OCI-LY7 (cell line): ENCODE measurements around the gene PPARG. TPM values are rescaled to one million over a fixed set of nuclear protein-coding genes. Genes with fewer than 3 reads are reported as not detected.

Source experiments
- BruUV-seq: library from RNA; stranded (reverse); fragments of 400-500 nt; replicated peaks from 2 replicates; lab custom pipeline; 2021; lab: Mats Ljungman, UMichigan
- CTCF ChIA-PET: fragments of 300-600 bp; sonication (Branson Sonifier 250); formaldehyde crosslinking; loops from one replicate; lab custom pipeline; 2022; ENCODE audit warnings: antibody characterized with exemption; ENCODE audit not compliant: unreplicated experiment; lab: Charles Lee
- POLR2A ChIA-PET: fragments of 300-600 bp; sonication (Branson Sonifier 250); formaldehyde crosslinking; loops from one replicate; lab custom pipeline; 2022; ENCODE audit warnings: antibody characterized with exemption; lab: Charles Lee
- DNase-seq: peaks from one replicate; pipeline ENCODE4 v3.0.0-alpha.2; 2015; ENCODE audit warnings: low spot score
- H2AFZ ChIP-seq: fragments of 200-600 bp; sonication (generic), shearing (Covaris generic); 2 replicates; pipeline ENCODE4 v1.6.1; 2014; ENCODE audit warnings: mild to moderate bottlenecking, antibody characterized with exemption, low read length, moderate library complexity
- H3K27ac ChIP-seq: fragments of 200-600 bp; sonication (generic); 2 replicates; pipeline ENCODE4 v1.5.1; 2014; ENCODE audit warnings: mixed run types, low read depth, mild to moderate bottlenecking, moderate library complexity, low read length, inconsistent platforms; ENCODE audit not compliant: poor library complexity, severe bottlenecking
- H3K36me3 ChIP-seq: fragments of 200-600 bp; sonication (generic); 2 replicates; pipeline ENCODE4 v1.6.1; 2014; ENCODE audit warnings: mild to moderate bottlenecking, antibody characterized with exemption, low read length, moderate library complexity, mixed read lengths; ENCODE audit not compliant: insufficient read depth
- H3K4me1 ChIP-seq: fragments of 200-600 bp; sonication (generic); 2 replicates; pipeline ENCODE4 v1.5.1; 2014; ENCODE audit warnings: mild to moderate bottlenecking, low read length; ENCODE audit not compliant: insufficient read depth, poor library complexity, severe bottlenecking
- H3K4me2 ChIP-seq: fragments of 200-600 bp; sonication (generic); 2 replicates; pipeline ENCODE4 v1.6.1; 2014; ENCODE audit warnings: mild to moderate bottlenecking, low read length
- H3K4me3 ChIP-seq: fragments of 200-600 bp; sonication (generic); 2 replicates; pipeline ENCODE4 v1.5.1; 2014; ENCODE audit warnings: mild to moderate bottlenecking, low read depth, low read length; ENCODE audit not compliant: poor library complexity, severe bottlenecking
- H3K79me2 ChIP-seq: fragments of 200-600 bp; sonication (generic); 2 replicates; pipeline ENCODE4 v1.6.1; 2016; ENCODE audit warnings: low read depth, mild to moderate bottlenecking, low read length, moderate library complexity, mixed read lengths; ENCODE audit not compliant: insufficient read depth
- H3K9me2 ChIP-seq: fragments of 200-600 bp; sonication (generic); 2 replicates; pipeline ENCODE4 v1.6.1; 2016; ENCODE audit warnings: mild to moderate bottlenecking, low read length, mixed read lengths; ENCODE audit not compliant: insufficient read depth
- H3K9me3 ChIP-seq: fragments of 200-600 bp; sonication (generic); 2 replicates; pipeline ENCODE4 v1.6.1; 2014; ENCODE audit warnings: mild to moderate bottlenecking, mixed run types, low read length, mixed read lengths
- H4K20me1 ChIP-seq: fragments of 200-600 bp; sonication (generic); 2 replicates; pipeline ENCODE4 v1.6.1; 2014; ENCODE audit warnings: mild to moderate bottlenecking, antibody characterized with exemption, low read length, moderate library complexity, mixed read lengths; ENCODE audit not compliant: insufficient read depth
- EZH2phosphoT487 ChIP-seq: fragments of 200-600 bp; sonication (generic); IDR thresholded peaks from 2 replicates; pipeline ENCODE4 v1.6.1; 2018; ENCODE audit warnings: low read depth, borderline replicate concordance, mild to moderate bottlenecking, mixed run types, antibody characterized with exemption, low read length, moderate library complexity, mixed read lengths
- intact Hi-C: fragments of 100-400 bp; cut with micrococcal nuclease; formaldehyde crosslinking; loops from one replicate; pipeline ENCODE4 v1.10.0; 2022; ENCODE audit not compliant: unreplicated experiment
- total RNA-seq, 2 experiments: library from RNA; depleted of rRNA in 1 of 2; stranded (reverse); fragments of >200 nt in 1 of 2; shearing (Covaris generic) in 1 of 2; gene quantifications; 2 replicates each; pipeline ENCODE4 v1.2.3, GENCODE V29; 2014 to 2022
- TF ChIP-seq, protein P1 (sequence below): fragments of 200-600 bp; sonication (generic); conservative IDR thresholded peaks from 2 replicates; pipeline ENCODE4 v1.5.1; 2014; ENCODE audit warnings: mild to moderate bottlenecking, antibody characterized with exemption, low read length, moderate library complexity, mixed read lengths

Gene PPARG
- total RNA-seq, 2 experiments from 2014 or later = not detected

DNA sequence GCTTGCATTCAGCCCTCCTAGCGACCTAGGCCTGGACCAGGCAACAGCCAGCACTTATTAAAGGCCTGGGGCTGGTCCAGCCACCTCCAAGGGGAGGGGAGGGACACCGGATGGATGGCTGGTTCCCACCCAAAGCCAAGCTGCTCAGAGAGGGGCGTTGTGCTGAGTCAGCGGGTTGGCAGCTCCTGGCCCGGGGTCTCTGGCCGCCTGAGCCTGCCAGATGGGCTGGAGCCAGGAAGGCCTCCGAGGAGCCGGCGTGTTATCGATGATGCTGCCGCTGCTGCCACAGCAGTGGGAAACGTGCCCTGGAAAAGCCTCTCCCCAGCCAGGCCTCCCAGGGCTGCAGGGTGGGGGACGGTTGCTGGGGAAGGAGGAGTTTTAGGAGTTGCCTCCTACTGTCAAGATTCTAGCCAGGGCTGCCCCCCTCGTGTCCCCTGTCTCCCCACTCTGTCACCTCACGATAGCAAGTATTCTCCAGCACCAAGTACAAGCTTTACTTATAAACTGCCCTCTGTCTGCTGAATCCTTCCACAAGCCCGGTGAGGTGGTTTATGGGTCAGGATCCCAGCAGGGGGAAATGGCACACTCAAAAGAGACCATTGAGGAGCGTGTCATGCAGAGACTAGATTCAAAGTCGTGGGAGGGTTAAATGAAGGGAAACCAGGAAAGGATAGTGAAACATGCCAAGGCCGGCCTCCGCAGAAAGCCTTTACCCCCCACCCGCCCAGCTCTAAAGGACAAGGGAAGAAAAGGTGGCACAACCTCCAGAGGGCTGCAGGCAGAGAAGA is 152.3 kb downstream of the PPARG start:
- ChIA-PET CTCF (no interaction called here), POLR2A (no interaction called here)
- no peak for DNase-seq
- intact Hi-C loops = no loop called here
- H3K79me2 ChIP-seq = no peaks in the 10 kb centered on the region
- no peaks in the 10 kb centered on the region for H3K9me2 ChIP-seq
- no peaks in the 10 kb centered on the region for H3K4me1 ChIP-seq
- no TSS peak for BruUV-seq
- no peak overlapping the region for H2AFZ ChIP-seq
- no peak overlapping the region for H3K27ac ChIP-seq
- no peak overlapping the region for H3K4me3 ChIP-seq
- no peak overlapping the region for H3K4me2 ChIP-seq
- no peaks in the 10 kb centered on the region for H3K36me3 ChIP-seq
- H4K20me1 ChIP-seq = no peaks in the 10 kb centered on the region
- TF ChIP-seq EZH2phosphoT487 = no peak
- TF ChIP-seq, protein P1, sequence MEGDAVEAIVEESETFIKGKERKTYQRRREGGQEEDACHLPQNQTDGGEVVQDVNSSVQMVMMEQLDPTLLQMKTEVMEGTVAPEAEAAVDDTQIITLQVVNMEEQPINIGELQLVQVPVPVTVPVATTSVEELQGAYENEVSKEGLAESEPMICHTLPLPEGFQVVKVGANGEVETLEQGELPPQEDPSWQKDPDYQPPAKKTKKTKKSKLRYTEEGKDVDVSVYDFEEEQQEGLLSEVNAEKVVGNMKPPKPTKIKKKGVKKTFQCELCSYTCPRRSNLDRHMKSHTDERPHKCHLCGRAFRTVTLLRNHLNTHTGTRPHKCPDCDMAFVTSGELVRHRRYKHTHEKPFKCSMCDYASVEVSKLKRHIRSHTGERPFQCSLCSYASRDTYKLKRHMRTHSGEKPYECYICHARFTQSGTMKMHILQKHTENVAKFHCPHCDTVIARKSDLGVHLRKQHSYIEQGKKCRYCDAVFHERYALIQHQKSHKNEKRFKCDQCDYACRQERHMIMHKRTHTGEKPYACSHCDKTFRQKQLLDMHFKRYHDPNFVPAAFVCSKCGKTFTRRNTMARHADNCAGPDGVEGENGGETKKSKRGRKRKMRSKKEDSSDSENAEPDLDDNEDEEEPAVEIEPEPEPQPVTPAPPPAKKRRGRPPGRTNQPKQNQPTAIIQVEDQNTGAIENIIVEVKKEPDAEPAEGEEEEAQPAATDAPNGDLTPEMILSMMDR = no peak
- H3K9me3 ChIP-seq = no peaks in the 10 kb centered on the region

DNA sequence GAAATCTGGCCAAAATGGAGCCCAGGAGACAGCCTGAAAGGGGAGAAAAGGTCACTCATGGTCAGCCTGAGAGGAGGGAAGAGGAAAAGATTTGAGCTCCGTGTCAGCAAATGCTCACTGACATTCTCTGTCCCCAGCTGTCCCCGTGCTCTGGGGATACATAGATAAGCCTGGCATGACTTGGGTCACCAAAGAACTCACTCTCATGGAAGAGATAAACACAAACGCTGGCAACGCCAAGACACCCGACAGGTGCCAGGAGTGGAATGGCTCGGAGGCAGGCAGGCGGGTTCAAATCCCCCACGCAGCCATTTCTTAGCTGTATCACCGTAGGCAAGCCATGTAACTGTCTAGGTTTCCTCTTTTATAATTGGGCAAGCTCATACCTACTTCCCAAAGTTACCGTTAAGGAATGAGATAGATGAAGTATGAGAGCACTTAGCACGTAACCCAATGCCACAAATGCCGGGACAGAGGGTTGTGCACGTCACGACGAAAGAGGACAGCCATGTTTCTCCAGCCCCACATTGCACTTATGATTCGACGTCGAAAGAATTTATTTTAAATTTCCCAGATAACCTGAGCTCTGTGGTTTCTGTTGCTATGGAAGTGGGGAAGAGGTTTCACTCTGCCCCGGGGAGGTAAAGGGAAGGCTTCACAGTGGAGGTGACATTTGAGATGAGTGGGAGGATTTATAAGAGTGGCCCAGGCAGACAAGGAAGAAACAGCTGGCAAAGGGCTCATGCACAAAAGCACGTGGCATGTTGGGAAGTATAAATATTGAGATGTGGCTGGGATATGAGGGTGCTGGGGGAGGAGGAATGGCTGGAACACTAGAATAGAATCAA is 154.0 kb downstream of the PPARG start:
- Histone ChIP-seq H3K4me2 (no peak overlapping the region), H3K4me1 (no peaks in the 10 kb centered on the region), H3K79me2 (no peaks in the 10 kb centered on the region), H3K27ac (no peak overlapping the region), H3K9me2 (no peaks in the 10 kb centered on the region), H3K36me3 (no peaks in the 10 kb centered on the region), H4K20me1 (no peaks in the 10 kb centered on the region), H3K4me3 (no peak overlapping the region), H2AFZ (no peak overlapping the region), H3K9me3 (no peaks in the 10 kb centered on the region)
- DNase-seq = no peak
- no TSS peak for BruUV-seq
- intact Hi-C loops = no loop called here
- TF ChIP-seq EZH2phosphoT487 = no peak
- TF ChIP-seq, protein P1 = no peak
- ChIA-PET POLR2A (no interaction called here), CTCF (no interaction called here)
